ENCODE measurements around the gene IL1A.

DNA sequence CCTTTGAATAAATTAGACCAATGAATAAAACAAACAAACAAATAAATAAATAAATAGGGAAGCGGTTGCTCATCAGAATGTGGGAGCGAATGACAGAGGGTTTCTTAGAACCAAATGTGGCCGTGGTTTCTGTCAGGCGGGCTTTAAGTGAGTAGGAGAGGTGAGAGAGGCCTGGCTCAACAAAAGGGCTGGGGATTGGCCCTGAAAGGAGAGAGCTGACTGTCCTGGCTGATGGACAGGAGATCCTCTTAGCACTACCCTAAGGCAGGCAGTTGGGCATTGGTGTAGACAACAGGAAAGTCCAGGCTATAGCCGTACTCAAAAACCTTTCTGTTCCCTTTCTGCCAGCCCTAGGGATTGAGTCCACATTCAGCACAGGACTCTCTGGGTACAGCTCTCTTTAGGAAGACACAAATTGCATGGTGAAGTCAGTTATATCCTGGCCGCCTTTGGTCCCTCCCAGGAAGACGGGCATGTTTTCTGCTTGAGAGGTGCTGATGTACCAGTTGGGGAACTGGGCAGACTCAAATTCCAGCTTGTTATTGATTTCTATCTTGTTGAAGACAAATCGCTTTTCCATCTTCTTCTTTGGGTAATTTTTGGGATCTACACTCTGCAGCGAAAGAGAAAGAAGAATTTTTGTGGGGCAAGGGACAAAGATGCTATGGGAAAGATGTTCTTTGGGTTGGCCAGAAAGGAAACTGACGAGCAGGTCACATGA is 45.8 kb upstream of the IL1A start:
- TF ChIP-seq TAF1 (IDR thresholded peaks at IDR 0.05; ENCODE audit: borderline replicate concordance, low read depth, low read length) = no peak
- TF ChIP-seq RXRA (IDR thresholded peaks at IDR 0.05; ENCODE audit: borderline replicate concordance, low read depth) = no peak
- TF ChIP-seq, protein P1, sequence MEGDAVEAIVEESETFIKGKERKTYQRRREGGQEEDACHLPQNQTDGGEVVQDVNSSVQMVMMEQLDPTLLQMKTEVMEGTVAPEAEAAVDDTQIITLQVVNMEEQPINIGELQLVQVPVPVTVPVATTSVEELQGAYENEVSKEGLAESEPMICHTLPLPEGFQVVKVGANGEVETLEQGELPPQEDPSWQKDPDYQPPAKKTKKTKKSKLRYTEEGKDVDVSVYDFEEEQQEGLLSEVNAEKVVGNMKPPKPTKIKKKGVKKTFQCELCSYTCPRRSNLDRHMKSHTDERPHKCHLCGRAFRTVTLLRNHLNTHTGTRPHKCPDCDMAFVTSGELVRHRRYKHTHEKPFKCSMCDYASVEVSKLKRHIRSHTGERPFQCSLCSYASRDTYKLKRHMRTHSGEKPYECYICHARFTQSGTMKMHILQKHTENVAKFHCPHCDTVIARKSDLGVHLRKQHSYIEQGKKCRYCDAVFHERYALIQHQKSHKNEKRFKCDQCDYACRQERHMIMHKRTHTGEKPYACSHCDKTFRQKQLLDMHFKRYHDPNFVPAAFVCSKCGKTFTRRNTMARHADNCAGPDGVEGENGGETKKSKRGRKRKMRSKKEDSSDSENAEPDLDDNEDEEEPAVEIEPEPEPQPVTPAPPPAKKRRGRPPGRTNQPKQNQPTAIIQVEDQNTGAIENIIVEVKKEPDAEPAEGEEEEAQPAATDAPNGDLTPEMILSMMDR (IDR thresholded peaks at IDR 0.05) = no peak
- no peak for TF ChIP-seq POLR2AphosphoS5 (IDR thresholded peaks at IDR 0.05; ENCODE audit: low read depth, low read length)
- TF ChIP-seq, protein P2, sequence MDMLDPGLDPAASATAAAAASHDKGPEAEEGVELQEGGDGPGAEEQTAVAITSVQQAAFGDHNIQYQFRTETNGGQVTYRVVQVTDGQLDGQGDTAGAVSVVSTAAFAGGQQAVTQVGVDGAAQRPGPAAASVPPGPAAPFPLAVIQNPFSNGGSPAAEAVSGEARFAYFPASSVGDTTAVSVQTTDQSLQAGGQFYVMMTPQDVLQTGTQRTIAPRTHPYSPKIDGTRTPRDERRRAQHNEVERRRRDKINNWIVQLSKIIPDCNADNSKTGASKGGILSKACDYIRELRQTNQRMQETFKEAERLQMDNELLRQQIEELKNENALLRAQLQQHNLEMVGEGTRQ (IDR thresholded peaks at IDR 0.05; ENCODE audit: borderline replicate concordance, low read depth, low read length) = no peak
- no peak for TF ChIP-seq EP300 (IDR thresholded peaks at IDR 0.05; ENCODE audit: borderline replicate concordance in 1 of 2, low read depth in 1 of 2, low read length in 1 of 2)
